PC-9 (cell line): Measurements from ENCODE around the gene RHEX.

Experiments
- EZH2 ChIP-seq: fragments of 200-600 bp; sonication (generic); IDR thresholded peaks from 2 replicates; pipeline ENCODE4 v1.8.0; 2017; ENCODE audit warnings: antibody characterized with exemption, low read depth
- TF ChIP-seq, protein P1 (sequence below): fragments of 200-600 bp; sonication (generic); conservative IDR thresholded peaks from 2 replicates; pipeline ENCODE4 v1.6.1; 2017; ENCODE audit warnings: mixed run types, antibody characterized with exemption, mild to moderate bottlenecking, moderate library complexity

- TF ChIP-seq, protein P1, sequence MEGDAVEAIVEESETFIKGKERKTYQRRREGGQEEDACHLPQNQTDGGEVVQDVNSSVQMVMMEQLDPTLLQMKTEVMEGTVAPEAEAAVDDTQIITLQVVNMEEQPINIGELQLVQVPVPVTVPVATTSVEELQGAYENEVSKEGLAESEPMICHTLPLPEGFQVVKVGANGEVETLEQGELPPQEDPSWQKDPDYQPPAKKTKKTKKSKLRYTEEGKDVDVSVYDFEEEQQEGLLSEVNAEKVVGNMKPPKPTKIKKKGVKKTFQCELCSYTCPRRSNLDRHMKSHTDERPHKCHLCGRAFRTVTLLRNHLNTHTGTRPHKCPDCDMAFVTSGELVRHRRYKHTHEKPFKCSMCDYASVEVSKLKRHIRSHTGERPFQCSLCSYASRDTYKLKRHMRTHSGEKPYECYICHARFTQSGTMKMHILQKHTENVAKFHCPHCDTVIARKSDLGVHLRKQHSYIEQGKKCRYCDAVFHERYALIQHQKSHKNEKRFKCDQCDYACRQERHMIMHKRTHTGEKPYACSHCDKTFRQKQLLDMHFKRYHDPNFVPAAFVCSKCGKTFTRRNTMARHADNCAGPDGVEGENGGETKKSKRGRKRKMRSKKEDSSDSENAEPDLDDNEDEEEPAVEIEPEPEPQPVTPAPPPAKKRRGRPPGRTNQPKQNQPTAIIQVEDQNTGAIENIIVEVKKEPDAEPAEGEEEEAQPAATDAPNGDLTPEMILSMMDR, result no peak
- no peak for TF ChIP-seq EZH2
Measured at GRCh38 chr1:206014601-206015000, 38.4 kb upstream of the RHEX start.
